IMR-90 (cell line): ENCODE data around the gene NT5DC3. TPM values are rescaled to one million over a fixed set of nuclear protein-coding genes. Genes with fewer than 3 reads are reported as not detected.

ENCODE experiments used
- ATAC-seq: fragments of 200-7000 bp; cut with Tn5 transposase; 2 replicates; pipeline ENCODE4 v1.9.1; 2020; ENCODE audit warnings: low read depth, mild to moderate bottlenecking, moderate library complexity
- BruUV-seq: library from RNA; stranded (reverse); fragments of 400-500 nt; replicated peaks from 2 replicates; lab custom pipeline; 2021; lab: Mats Ljungman, UMichigan
- CTCF ChIA-PET: fragments of 300-600 bp; formaldehyde crosslinking; extraction: SDS; loops from one replicate; lab custom pipeline; 2021; ENCODE audit warnings: antibody characterized with exemption; lab: Yijun Ruan, JAX
- POLR2A ChIA-PET: fragments of 300-600 bp; sonication (Branson Sonifier 250); formaldehyde crosslinking; loops from one replicate; lab custom pipeline; 2022; ENCODE audit warnings: antibody characterized with exemption; ENCODE audit not compliant: unreplicated experiment; lab: Charles Lee
- DNase-seq: peaks from one replicate; pipeline ENCODE4 v3.0.0; 2013
- H2AFZ ChIP-seq: replicated peaks from 2 replicates; pipeline ENCODE3; 2013; ENCODE audit warnings: low read length, mild to moderate bottlenecking; ENCODE audit not compliant: poor library complexity
- H2AK5ac ChIP-seq: 2 replicates; pipeline ENCODE4 v1.6.1; 2013; ENCODE audit warnings: low read depth, low read length, inconsistent platforms
- H2AK9ac ChIP-seq: replicated peaks from 2 replicates; pipeline ENCODE3; 2013; ENCODE audit warnings: mild to moderate bottlenecking, low read depth, low read length, moderate library complexity; ENCODE audit not compliant: poor library complexity
- H2BK120ac ChIP-seq: 2 replicates; pipeline ENCODE4 v1.6.1; 2013; ENCODE audit warnings: low read depth, low read length, inconsistent platforms
- H2BK15ac ChIP-seq: 3 replicates; pipeline ENCODE4 v1.6.1; 2013; ENCODE audit warnings: low read depth, low read length, inconsistent platforms
- H2BK20ac ChIP-seq: 2 replicates; pipeline ENCODE4 v1.6.1; 2013; ENCODE audit warnings: low read depth, mild to moderate bottlenecking, inconsistent platforms, low read length, moderate library complexity
- H2BK5ac ChIP-seq: 2 replicates; pipeline ENCODE4 v1.6.1; 2013; ENCODE audit warnings: mild to moderate bottlenecking, low read depth, low read length, inconsistent platforms; ENCODE audit not compliant: poor library complexity, severe bottlenecking
- H3K14ac ChIP-seq: replicated peaks from 2 replicates; pipeline ENCODE4 v1.6.1; 2013; ENCODE audit warnings: low read depth, low read length, inconsistent platforms
- H3K18ac ChIP-seq: 2 replicates; pipeline ENCODE4 v1.6.1; 2013; ENCODE audit warnings: low read depth, low read length, control low read depth
- H3K23ac ChIP-seq: 2 replicates; pipeline ENCODE4 v1.6.1; 2013; ENCODE audit warnings: low read depth, low read length, inconsistent platforms
- H3K27ac ChIP-seq: 2 replicates; pipeline ENCODE4 v1.5.1; 2013; ENCODE audit warnings: mild to moderate bottlenecking, control low read depth, low read length; ENCODE audit not compliant: insufficient read depth
- H3K27me3 ChIP-seq: 2 replicates; pipeline ENCODE4 v1.6.1; 2013; ENCODE audit warnings: low read length; ENCODE audit not compliant: control insufficient read depth, insufficient read depth
- H3K36me3 ChIP-seq: 2 replicates; pipeline ENCODE4 v1.6.1; 2013; ENCODE audit warnings: low read length, mixed read lengths; ENCODE audit not compliant: control insufficient read depth, insufficient read depth
- H3K4ac ChIP-seq: 2 replicates; pipeline ENCODE4 v1.6.1; 2013; ENCODE audit warnings: low read depth, low read length, inconsistent platforms
- H3K4me1 ChIP-seq: 2 replicates; pipeline ENCODE4 v1.6.1; 2013; ENCODE audit warnings: low read length, mixed read lengths; ENCODE audit not compliant: control insufficient read depth, insufficient read depth
- H3K4me2 ChIP-seq: 2 replicates; pipeline ENCODE4 v1.6.1; 2013; ENCODE audit warnings: low read depth, mild to moderate bottlenecking, control low read depth, low read length, moderate library complexity
- H3K4me3 ChIP-seq: 2 replicates; pipeline ENCODE4 v1.5.1; 2013; ENCODE audit warnings: low read depth, mild to moderate bottlenecking, control low read depth, low read length, moderate library complexity; ENCODE audit not compliant: insufficient read depth
- H3K56ac ChIP-seq: 2 replicates; pipeline ENCODE4 v1.6.1; 2013; ENCODE audit warnings: low read length, inconsistent platforms; ENCODE audit not compliant: insufficient read depth; ENCODE audit errors: extremely low read depth
- H3K79me1 ChIP-seq, 2 experiments: 2 replicates each; pipeline ENCODE4 v1.6.1; 2013; ENCODE audit warnings: low read length in 2 of 2, inconsistent platforms in 1 of 2, low read depth in 1 of 2
- H3K9ac ChIP-seq: 2 replicates; pipeline ENCODE4 v1.6.1; 2013; ENCODE audit warnings: low read depth, low read length, control low read depth
- H3K9me1 ChIP-seq: 2 replicates; pipeline ENCODE4 v1.6.1; 2013; ENCODE audit warnings: low read length, inconsistent platforms; ENCODE audit not compliant: insufficient read depth
- H3K9me3 ChIP-seq: 2 replicates; pipeline ENCODE4 v1.6.1; 2013; ENCODE audit warnings: low read length; ENCODE audit not compliant: control insufficient read depth, insufficient read depth
- H4K20me1 ChIP-seq: 2 replicates; pipeline ENCODE4 v1.6.1; 2013; ENCODE audit warnings: low read length, inconsistent platforms; ENCODE audit not compliant: insufficient read depth
- H4K5ac ChIP-seq: 2 replicates; pipeline ENCODE4 v1.6.1; 2013; ENCODE audit warnings: mild to moderate bottlenecking, low read depth, low read length, control low read depth
- H4K8ac ChIP-seq, 2 experiments: 2 replicates each; pipeline ENCODE4 v1.6.1; 2013; ENCODE audit warnings: low read depth in 2 of 2, low read length in 2 of 2, control low read depth in 1 of 2, inconsistent platforms in 1 of 2
- H4K91ac ChIP-seq: 2 replicates; pipeline ENCODE4 v1.6.1; 2013; ENCODE audit warnings: low read depth, low read length, inconsistent platforms; ENCODE audit not compliant: insufficient read depth
- BHLHE40 ChIP-seq: fragments of 150-350 bp; IDR thresholded peaks from 2 replicates; pipeline ENCODE4 v1.6.1; 2016; ENCODE audit warnings: mild to moderate bottlenecking, low read depth, low read length
- MXI1 ChIP-seq: IDR thresholded peaks from 2 replicates; pipeline ENCODE4 v1.6.1; 2012; ENCODE audit warnings: low read depth, mild to moderate bottlenecking, low read length, moderate library complexity, borderline replicate concordance
- NFE2L2 ChIP-seq: fragments of 150-350 bp; IDR thresholded peaks from 2 replicates; pipeline ENCODE4 v1.6.1; 2016; ENCODE audit warnings: low read depth, mild to moderate bottlenecking, low read length
- POLR2A ChIP-seq: IDR thresholded peaks from 2 replicates; pipeline ENCODE4 v1.6.1; 2012; ENCODE audit warnings: mild to moderate bottlenecking, low read depth, low read length
- RAD21 ChIP-seq: IDR thresholded peaks from 2 replicates; pipeline ENCODE4 v1.6.1; 2012; ENCODE audit warnings: low read length, improper control_type of control experiment
- SMC3 ChIP-seq: fragments of 150-350 bp; IDR thresholded peaks from 2 replicates; pipeline ENCODE4 v1.6.1; 2016; ENCODE audit warnings: low read depth, mild to moderate bottlenecking, antibody characterized with exemption, low read length, moderate library complexity
- WGBS, 2 experiments: methylation state at CpG; one replicate each; pipeline versions ENCODE4 v1.1.5 to v1.1.7; 2013; ENCODE audit warnings: missing lambda C conversion rate in 2 of 2; ENCODE audit not compliant: insufficient read length in 1 of 2; ENCODE audit errors: extremely low coverage in 2 of 2; 5-methylcytosine and 5-hydroxymethylcytosine counted together
- dilution Hi-C: fragments of 300-500 bp; cut with HindIII; formaldehyde crosslinking; loops from one replicate; pipeline ENCODE4 v1.14.3; 2018; ENCODE audit warnings: low sequenced_read_pairs; ENCODE audit not compliant: unreplicated experiment
- in situ Hi-C: fragments of 300-500 bp; cut with MboI; formaldehyde crosslinking; loops from 3 replicates; pipeline ENCODE4 v1.14.3; 2019; ENCODE audit warnings: low sequenced_read_pairs, inconsistent platforms, mixed read lengths
- intact Hi-C: fragments of 100-400 bp; cut with micrococcal nuclease; formaldehyde crosslinking; loops from 2 replicates; pipeline ENCODE4 v1.10.0; 2022
- polyA plus RNA-seq, 3 experiments: library from polyadenylated mRNA; depleted of rRNA; stranded (reverse); fragments of >200 nt; gene quantifications; 2 replicates each; pipeline ENCODE4 v1.2.3, GENCODE V29; 2012; ENCODE audit warnings: low replicate concordance in 1 of 3
- total RNA-seq: library from RNA; depleted of rRNA; stranded (reverse); fragments of >200 nt; gene quantifications from 2 replicates; pipeline ENCODE4 v1.2.3, GENCODE V29; 2012
- TF ChIP-seq, protein P1 (sequence below): conservative IDR thresholded peaks from 2 replicates; pipeline ENCODE4 v1.5.1; 2012; ENCODE audit warnings: mild to moderate bottlenecking, low read depth, low read length, improper control_type of control experiment

NT5DC3 gene
- total and polyA plus RNA-seq, 2 of the 4 experiments (the other 2 are of a cell fraction), result 7.3 to 17.6 TPM

DNA sequence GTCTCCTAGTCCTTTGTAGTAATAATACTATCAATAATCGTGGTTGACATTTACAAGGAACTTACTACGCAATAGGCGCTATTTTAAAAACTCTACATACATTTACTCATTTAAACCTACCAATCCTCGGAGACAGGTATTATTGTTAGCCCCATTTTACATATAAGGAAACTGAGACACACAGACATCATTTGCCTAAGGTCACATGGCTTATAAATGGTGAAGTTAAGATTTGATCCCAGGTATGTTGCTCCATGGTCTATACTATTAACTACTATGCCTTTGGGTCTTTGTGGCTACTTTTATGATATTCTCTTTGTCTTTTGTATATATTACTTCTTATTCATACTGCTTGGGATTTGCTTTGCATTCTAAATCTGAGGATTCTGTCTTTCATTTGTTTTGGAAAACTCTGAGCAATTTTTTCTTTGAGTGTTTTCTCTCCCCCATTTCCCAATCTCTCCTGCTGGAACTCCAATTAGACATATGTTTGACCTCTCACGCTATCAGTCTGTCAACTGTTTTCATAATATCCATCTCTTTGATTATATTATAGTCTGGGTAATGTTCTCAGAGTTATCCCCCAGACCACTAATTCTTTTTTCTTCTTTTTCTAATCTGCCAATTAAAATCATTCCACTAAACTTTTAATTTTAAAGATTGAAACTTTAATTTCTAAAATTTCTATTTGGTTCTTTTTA is 10.9 kb downstream of the NT5DC3 start:
- Histone ChIP-seq H4K91ac (no peak overlapping the region), H2AK9ac (no peak overlapping the region), H2BK15ac (no peak overlapping the region), H3K79me1 (peaks cover 29 to 55% of the 10 kb centered on the region in 2 experiments), H3K36me3 (no peaks in the 10 kb centered on the region), H4K8ac (no peak overlapping the region), H3K23ac (no peak overlapping the region), H2AK5ac (no peak overlapping the region), H3K9ac (no peak overlapping the region), H3K56ac (no peak overlapping the region), H3K4me1 (peaks cover 6% of the 10 kb centered on the region; the same call in 1 of the 2 replicates), H3K27ac (no peak overlapping the region), H4K20me1 (peaks cover 4% of the 10 kb centered on the region), H2BK120ac (no peak overlapping the region), H3K27me3 (no peaks in the 10 kb centered on the region), H3K4me2 (no peak overlapping the region), H3K4me3 (no peak overlapping the region), H3K18ac (no peak overlapping the region), H4K5ac (no peak overlapping the region), H3K9me1 (peaks cover 4% of the 10 kb centered on the region; the same call in 1 of the 2 replicates), H3K14ac (no peak overlapping the region), H3K4ac (no peak overlapping the region), H2AFZ (no peak overlapping the region), H2BK5ac (no peak overlapping the region), H3K9me3 (no peaks in the 10 kb centered on the region), H2BK20ac (no peak overlapping the region)
- in situ Hi-C loops (no loop called here), intact Hi-C loops (no loop called here), dilution Hi-C loops (no loop called here)
- TF ChIP-seq RAD21 (no peak), BHLHE40 (no peak), NFE2L2 (no peak), POLR2A (no peak), SMC3 (no peak), MXI1 (no peak)
- TF ChIP-seq, protein P1, sequence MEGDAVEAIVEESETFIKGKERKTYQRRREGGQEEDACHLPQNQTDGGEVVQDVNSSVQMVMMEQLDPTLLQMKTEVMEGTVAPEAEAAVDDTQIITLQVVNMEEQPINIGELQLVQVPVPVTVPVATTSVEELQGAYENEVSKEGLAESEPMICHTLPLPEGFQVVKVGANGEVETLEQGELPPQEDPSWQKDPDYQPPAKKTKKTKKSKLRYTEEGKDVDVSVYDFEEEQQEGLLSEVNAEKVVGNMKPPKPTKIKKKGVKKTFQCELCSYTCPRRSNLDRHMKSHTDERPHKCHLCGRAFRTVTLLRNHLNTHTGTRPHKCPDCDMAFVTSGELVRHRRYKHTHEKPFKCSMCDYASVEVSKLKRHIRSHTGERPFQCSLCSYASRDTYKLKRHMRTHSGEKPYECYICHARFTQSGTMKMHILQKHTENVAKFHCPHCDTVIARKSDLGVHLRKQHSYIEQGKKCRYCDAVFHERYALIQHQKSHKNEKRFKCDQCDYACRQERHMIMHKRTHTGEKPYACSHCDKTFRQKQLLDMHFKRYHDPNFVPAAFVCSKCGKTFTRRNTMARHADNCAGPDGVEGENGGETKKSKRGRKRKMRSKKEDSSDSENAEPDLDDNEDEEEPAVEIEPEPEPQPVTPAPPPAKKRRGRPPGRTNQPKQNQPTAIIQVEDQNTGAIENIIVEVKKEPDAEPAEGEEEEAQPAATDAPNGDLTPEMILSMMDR, result no peak
- CTCF ChIA-PET, result interaction anchor here (0.6 kb wide), 1 partner anchor 11 kb away, joined by 3 read pairs; no protein-coding TSS in a partner anchor
- no TSS peak for BruUV-seq
- DNase-seq (no peak), ATAC-seq (no peak)
- POLR2A ChIA-PET, result no interaction called here
- WGBS, 2 experiments, result 100% methylated on average over 2 of the region's 5 CpGs; no CpG with 5 or more reads in 1 of the 2 experiments
